ENCODE measurements around the gene MAL. TPM values are rescaled to one million over a fixed set of nuclear protein-coding genes. Genes with fewer than 3 reads are reported as not detected.

Gene MAL
- total RNA-seq: 100 to 1,000 TPM; 188 to 206 TPM

- H3K36me3 Mint-ChIP-seq (ENCODE audit: low read depth): peaks cover 51% of the 10 kb centered on the region
- peak within 1 kb of the TSS; percentile 97 for H3K27ac Mint-ChIP-seq
- CTCF ChIA-PET: interaction anchor here (0.9 to 11.8 kb wide), 9 partner anchors 12 to 92 kb away, joined by 3 to 693 read pairs (median 6); partner anchors contain the start of gene MRPS5
- POLR2A ChIA-PET: interaction anchor here (0.6 to 7.8 kb wide), 10 partner anchors 9 to 966 kb away, joined by 3 to 255 read pairs (median 10); partner anchors contain the start of genes ANKRD36C and MRPS5
- peak within 1 kb of the TSS; percentile 99 for H3K4me3 Mint-ChIP-seq
- no peaks in the 10 kb centered on the region for H3K9me3 Mint-ChIP-seq (ENCODE audit: insufficient read depth)
- ATAC-seq (peak; percentile 70), DNase-seq (peak; percentile 75)
- no peaks in the 10 kb centered on the region for H3K27me3 Mint-ChIP-seq (ENCODE audit: low read depth)
- peaks cover 76% of the 10 kb centered on the region for H3K4me1 Mint-ChIP-seq (ENCODE audit: low read depth)
Observed at GRCh38 chr2:95025406-95026319, at the start of gene MAL. MAL (plus strand) TSS chr2:95025708; CDS start chr2:95025793, 85 bp downstream.

DNA sequence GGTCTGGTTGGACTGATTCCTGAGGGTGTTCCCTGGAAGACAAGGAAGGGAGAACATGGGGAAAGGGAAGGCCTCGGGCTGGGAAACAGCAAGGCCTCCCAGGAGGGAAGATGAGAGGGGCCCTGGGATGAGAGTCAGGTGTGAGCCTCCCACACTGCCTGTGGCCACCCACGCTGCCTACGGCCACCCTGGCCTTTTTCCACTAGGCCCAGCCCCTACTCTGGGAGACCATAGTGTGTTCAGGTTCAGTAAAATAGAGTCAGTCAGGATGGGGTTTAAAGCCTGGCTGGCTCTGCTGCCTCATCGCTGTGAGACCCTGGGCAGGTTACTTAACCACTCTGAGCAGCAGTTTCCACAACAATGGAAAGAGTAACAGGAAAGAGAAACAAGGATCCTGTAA is 47.7 kb upstream of the MAL start:
- Mint-ChIP-seq H3K27me3 (ENCODE audit: low read depth) (peaks cover 15% of the 10 kb centered on the region), H3K27ac (no peak overlapping the region), H3K4me3 (no peak overlapping the region), H3K4me1 (ENCODE audit: low read depth) (no peaks in the 10 kb centered on the region), H3K36me3 (ENCODE audit: low read depth) (no peaks in the 10 kb centered on the region), H3K9me3 (ENCODE audit: insufficient read depth) (no peaks in the 10 kb centered on the region)
- DNase-seq (no peak), ATAC-seq (no peak)
- POLR2A ChIA-PET: no interaction called here
- CTCF ChIA-PET: interaction anchor here (0.8 to 1.2 kb wide), 2 partner anchors 9 to 21 kb away, joined by 4 read pairs; no protein-coding TSS in a partner anchor

GRCh38 chr2:94978917-94979316 is 46.6 kb upstream of the MAL start:
- Mint-ChIP-seq H3K9me3 (ENCODE audit: insufficient read depth) (no peaks in the 10 kb centered on the region), H3K4me3 (no peak overlapping the region), H3K27me3 (ENCODE audit: low read depth) (peaks cover 15% of the 10 kb centered on the region), H3K36me3 (ENCODE audit: low read depth) (no peaks in the 10 kb centered on the region), H3K4me1 (ENCODE audit: low read depth) (no peaks in the 10 kb centered on the region), H3K27ac (no peak overlapping the region)
- DNase-seq: no peak
- POLR2A ChIA-PET: no interaction called here
- CTCF ChIA-PET: no interaction called here
- no peak for ATAC-seq

- Mint-ChIP-seq H3K27ac (no peak overlapping the region), H3K27me3 (ENCODE audit: low read depth) (peaks cover 15% of the 10 kb centered on the region), H3K4me3 (no peak overlapping the region), H3K36me3 (ENCODE audit: low read depth) (no peaks in the 10 kb centered on the region), H3K4me1 (ENCODE audit: low read depth) (no peaks in the 10 kb centered on the region), H3K9me3 (ENCODE audit: insufficient read depth) (no peaks in the 10 kb centered on the region)
- DNase-seq (peak; percentile 14), ATAC-seq (no peak)
- CTCF ChIA-PET: no interaction called here
- POLR2A ChIA-PET: no interaction called here
Observed at GRCh38 chr2:94979406-94980375, 45.8 kb upstream of the MAL start.

DNA sequence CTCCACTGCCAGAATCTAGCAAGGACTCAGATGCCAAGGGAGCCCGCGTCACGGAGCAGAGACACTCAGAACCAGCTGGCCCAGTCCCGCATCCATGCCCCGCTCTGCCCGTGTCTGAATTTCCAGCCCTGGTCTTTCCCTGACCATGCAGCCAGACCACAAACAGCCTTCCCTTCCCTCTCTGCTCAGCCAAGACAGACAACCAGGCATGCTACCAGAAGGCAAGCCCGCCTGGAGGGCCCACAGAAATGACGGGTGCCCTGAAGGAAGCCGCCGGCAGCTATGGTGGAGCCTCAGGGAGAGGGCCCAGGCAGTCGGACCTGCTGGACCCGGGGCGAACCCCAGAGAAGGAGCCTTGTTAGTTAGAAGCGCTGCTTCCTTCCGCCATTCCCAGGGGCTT is 45.1 kb upstream of the MAL start:
- ChIA-PET POLR2A (no interaction called here), CTCF (interaction anchor here (1.1 kb wide), 1 partner anchor 24 kb away, joined by 3 read pairs; no protein-coding TSS in a partner anchor)
- H3K27ac Mint-ChIP-seq: no peak overlapping the region
- no peaks in the 10 kb centered on the region for H3K9me3 Mint-ChIP-seq (ENCODE audit: insufficient read depth)
- H3K4me3 Mint-ChIP-seq: no peak overlapping the region
- peaks cover 5% of the 10 kb centered on the region for H3K4me1 Mint-ChIP-seq (ENCODE audit: low read depth)
- DNase-seq (no peak), ATAC-seq (no peak)
- peaks cover 16% of the 10 kb centered on the region for H3K27me3 Mint-ChIP-seq (ENCODE audit: low read depth)
- no peaks in the 10 kb centered on the region for H3K36me3 Mint-ChIP-seq (ENCODE audit: low read depth)

DNA sequence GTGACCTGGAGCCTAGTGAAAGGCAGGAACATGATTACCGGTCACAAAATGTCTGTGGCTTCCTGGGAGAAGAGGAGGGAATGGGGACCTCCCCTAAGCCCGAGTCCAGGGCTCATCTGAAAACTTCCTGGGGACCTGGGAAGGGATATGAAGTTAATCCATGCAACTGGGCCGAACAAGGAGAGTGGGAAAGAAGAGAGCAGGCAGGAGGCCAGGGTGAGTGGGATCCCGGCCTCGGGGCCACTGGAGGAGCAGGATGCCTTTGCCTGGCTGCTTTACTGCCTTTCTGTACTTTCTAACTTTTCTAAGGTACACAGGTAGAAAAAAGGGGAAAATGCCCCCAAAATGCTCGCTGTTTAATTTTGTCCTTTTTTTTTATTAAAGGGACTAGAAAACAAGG is 43.4 kb upstream of the MAL start:
- H3K27ac Mint-ChIP-seq: no peak overlapping the region
- DNase-seq (no peak), ATAC-seq (no peak)
- H3K36me3 Mint-ChIP-seq (ENCODE audit: low read depth): no peaks in the 10 kb centered on the region
- no peaks in the 10 kb centered on the region for H3K9me3 Mint-ChIP-seq (ENCODE audit: insufficient read depth)
- POLR2A ChIA-PET: no interaction called here
- H3K27me3 Mint-ChIP-seq (ENCODE audit: low read depth): peaks cover 8% of the 10 kb centered on the region
- H3K4me3 Mint-ChIP-seq: no peak overlapping the region
- H3K4me1 Mint-ChIP-seq (ENCODE audit: low read depth): peaks cover 6% of the 10 kb centered on the region
- CTCF ChIA-PET: interaction anchor here (1.3 kb wide), 1 partner anchor 25 kb away, joined by 3 read pairs; no protein-coding TSS in a partner anchor

DNA sequence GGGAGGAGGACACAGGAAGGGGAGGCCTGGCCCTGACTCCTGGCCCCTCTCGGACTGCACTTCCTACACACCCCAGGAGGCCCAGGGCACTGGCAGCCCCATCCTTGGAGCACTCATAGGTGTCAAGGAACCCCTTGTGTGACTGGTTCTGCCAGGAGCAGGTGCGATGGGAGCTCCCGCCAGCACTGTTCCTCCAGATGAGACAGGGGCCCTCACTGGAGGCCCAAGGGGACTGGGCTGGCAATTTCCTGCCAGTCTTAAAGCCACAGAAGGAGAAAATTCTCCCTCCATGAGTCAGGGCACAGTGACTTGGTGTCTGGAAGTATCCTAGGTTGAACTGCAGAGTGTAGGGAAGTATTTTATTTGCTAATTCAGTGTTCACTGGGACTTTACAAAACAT is 42.8 kb upstream of the MAL start:
- DNase-seq: no peak
- ChIA-PET CTCF (interaction anchor here (1.3 to 2.2 kb wide), 2 partner anchors 26 to 97 kb away, joined by 3 to 8 read pairs; no protein-coding TSS in a partner anchor), POLR2A (no interaction called here)
- no peak for ATAC-seq
- Mint-ChIP-seq H3K27me3 (ENCODE audit: low read depth) (peaks cover 5% of the 10 kb centered on the region), H3K4me1 (ENCODE audit: low read depth) (peaks cover 6% of the 10 kb centered on the region), H3K9me3 (ENCODE audit: insufficient read depth) (no peaks in the 10 kb centered on the region), H3K27ac (no peak overlapping the region), H3K4me3 (no peak overlapping the region), H3K36me3 (ENCODE audit: low read depth) (no peaks in the 10 kb centered on the region)

DNA sequence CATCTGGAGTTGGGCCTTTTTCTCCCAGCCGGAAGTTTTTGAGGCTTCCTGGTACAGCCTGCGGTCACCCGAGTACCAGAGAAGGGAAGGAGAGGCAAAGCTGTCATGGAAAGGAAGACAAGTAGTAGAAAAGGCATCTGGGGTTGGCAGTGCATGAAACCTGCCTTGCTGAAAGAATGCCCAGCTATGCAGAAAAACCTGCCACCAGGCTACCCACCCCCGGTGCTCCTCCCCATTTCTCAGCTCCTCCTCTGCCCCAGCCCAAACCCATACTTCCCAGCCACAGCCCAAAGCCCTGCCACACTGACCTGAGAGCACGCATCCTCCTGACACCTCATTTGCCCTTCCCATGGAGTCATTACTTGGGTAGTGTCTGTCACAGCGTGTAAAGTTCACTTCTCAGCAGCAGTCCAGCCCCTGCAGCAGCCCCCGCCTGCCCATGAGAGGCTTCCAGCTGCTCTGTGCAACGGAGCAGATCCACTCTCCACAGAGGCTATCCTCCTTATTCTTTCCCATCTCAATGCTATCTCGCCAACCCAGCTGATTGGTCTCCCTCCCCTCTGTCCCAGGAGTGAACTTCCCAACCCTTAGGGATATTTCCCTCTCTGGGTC is 40.4 kb upstream of the MAL start:
- Mint-ChIP-seq H3K4me1 (ENCODE audit: low read depth) (peaks cover 6% of the 10 kb centered on the region), H3K4me3 (no peak overlapping the region), H3K27me3 (ENCODE audit: low read depth) (peaks cover 10% of the 10 kb centered on the region), H3K36me3 (ENCODE audit: low read depth) (no peaks in the 10 kb centered on the region), H3K27ac (no peak overlapping the region), H3K9me3 (ENCODE audit: insufficient read depth) (no peaks in the 10 kb centered on the region)
- POLR2A ChIA-PET: no interaction called here
- DNase-seq (no peak), ATAC-seq (no peak)
- CTCF ChIA-PET: interaction anchor here (0.5 to 2.6 kb wide), 4 partner anchors 12 to 130 kb away, joined by 3 to 29 read pairs (median 16); no protein-coding TSS in a partner anchor

GRCh38 chr2:94985636-94986035 is 39.9 kb upstream of the MAL start:
- Mint-ChIP-seq H3K4me3 (no peak overlapping the region), H3K27ac (no peak overlapping the region), H3K4me1 (ENCODE audit: low read depth) (peaks cover 6% of the 10 kb centered on the region), H3K36me3 (ENCODE audit: low read depth) (no peaks in the 10 kb centered on the region), H3K9me3 (ENCODE audit: insufficient read depth) (no peaks in the 10 kb centered on the region), H3K27me3 (ENCODE audit: low read depth) (peaks cover 10% of the 10 kb centered on the region)
- POLR2A ChIA-PET: no interaction called here
- CTCF ChIA-PET: interaction anchor here (0.5 to 2.6 kb wide), 14 partner anchors 8 to 136 kb away, joined by 3 to 29 read pairs (median 6); partner anchors contain the start of gene MRPS5
- ATAC-seq (no peak), DNase-seq (no peak)

GRCh38 chr2:94986392-94986963 is 39.0 kb upstream of the MAL start:
- peak; percentile 79 for ATAC-seq
- Mint-ChIP-seq H3K4me1 (ENCODE audit: low read depth) (peaks cover 6% of the 10 kb centered on the region), H3K36me3 (ENCODE audit: low read depth) (no peaks in the 10 kb centered on the region), H3K27me3 (ENCODE audit: low read depth) (peaks cover 10% of the 10 kb centered on the region), H3K9me3 (ENCODE audit: insufficient read depth) (no peaks in the 10 kb centered on the region), H3K27ac (no peak overlapping the region), H3K4me3 (no peak overlapping the region)
- POLR2A ChIA-PET: no interaction called here
- peak; percentile 67 for DNase-seq
- CTCF ChIA-PET: interaction anchor here (0.6 to 2.6 kb wide), 20 partner anchors 9 to 135 kb away, joined by 3 to 29 read pairs (median 4); partner anchors contain the start of gene MRPS5

All from activated CD8-positive, alpha-beta T cell treated with anti-CD3 and anti-CD28 coated beads, Interleukin-2, amount 10 ng/mL, durations not matched to agents 7 days and 5 days (primary cell).